ENCODE results near the gene EIF3K.

DNA sequence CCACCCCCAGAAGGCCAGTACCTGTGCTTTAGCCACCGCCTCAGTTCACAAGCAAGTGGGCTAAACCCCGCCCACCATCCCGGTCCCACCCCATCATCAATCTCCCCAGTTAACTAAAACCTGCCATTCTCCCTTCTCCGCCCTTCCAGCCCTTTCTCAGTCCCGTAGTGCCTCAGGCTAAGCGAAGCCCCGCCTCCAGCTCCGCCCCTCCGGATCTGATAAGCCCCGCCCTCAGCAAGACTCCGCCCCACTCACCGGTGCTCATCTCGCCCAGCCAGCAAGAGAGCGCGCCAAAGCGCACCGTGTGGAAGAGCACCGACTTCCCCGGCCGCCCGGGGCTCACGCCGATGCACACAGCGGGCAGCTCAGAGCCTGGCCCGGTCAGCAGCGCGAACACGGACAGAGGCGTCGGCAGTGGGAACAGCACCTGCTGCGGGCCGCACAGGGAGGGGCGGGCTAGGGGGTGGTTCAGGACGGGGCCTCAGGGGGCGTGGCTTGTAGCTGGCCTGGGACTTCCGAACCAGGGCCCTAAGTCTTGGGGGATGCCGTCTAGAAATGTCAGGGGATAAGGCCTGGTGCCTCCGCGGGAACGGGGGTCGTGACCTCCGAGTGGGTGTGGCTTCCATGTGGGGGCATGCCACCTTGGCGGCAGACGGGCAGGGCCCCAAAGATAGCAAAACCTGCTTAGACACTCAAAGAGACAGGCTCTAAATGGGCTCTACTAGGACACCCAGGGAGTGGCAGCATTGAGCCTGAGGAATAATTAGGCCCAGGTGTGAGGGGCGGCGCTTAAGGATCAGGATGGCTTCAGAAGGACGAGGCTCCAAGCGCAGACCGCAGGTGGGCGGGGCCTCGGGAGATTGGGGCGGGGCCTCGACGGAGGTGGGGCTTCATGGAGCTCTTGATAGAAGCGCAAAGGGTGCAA, 22.7 kb upstream of the EIF3K start:
- TF ChIP-seq POLR2AphosphoS5 (IDR thresholded peaks at IDR 0.05; ENCODE audit: borderline replicate concordance, low read depth, low read length) (no peak), EZH2 (IDR thresholded peaks at IDR 0.05) (no peak), FOXP2 (optimal IDR thresholded peaks at IDR 0.05; ENCODE audit: control extremely low read depth, extremely low read length, insufficient read depth) (no peak)

Data from SK-N-MC (cell line).